Thymus (tissue), 11 donors: ENCODE measurements around the gene UGT1A1. TPM values are rescaled to one million over a fixed set of nuclear protein-coding genes. Genes with fewer than 3 reads are reported as not detected.

ENCODE experiments used
- DNase-seq, 9 donors: peaks; one replicate each; pipeline ENCODE4 v3.0.0-alpha.2; 2013; ENCODE audit warnings: low spot score in 9 of 9, low read depth in 6 of 9, missing footprints in 1 of 9
- H3K27ac ChIP-seq, 2 donors: one replicate each; pipeline ENCODE4 v1.5.1; 2013; ENCODE audit warnings: control low read depth in 1 of 2, low read depth in 1 of 2, low read length in 1 of 2, mild to moderate bottlenecking in 1 of 2, moderate library complexity in 1 of 2
- H3K27me3 ChIP-seq, 2 donors: one replicate each; pipeline ENCODE4 v1.5.1; 2013; ENCODE audit warnings: low read length in 1 of 2; ENCODE audit not compliant: control insufficient read depth in 2 of 2, insufficient read depth in 1 of 2
- H3K36me3 ChIP-seq, 2 donors: one replicate each; pipeline ENCODE4 v1.5.1; 2013; ENCODE audit warnings: low read length in 1 of 2, mild to moderate bottlenecking in 1 of 2, moderate library complexity in 1 of 2; ENCODE audit not compliant: control insufficient read depth in 2 of 2, insufficient read depth in 2 of 2
- H3K4me1 ChIP-seq, 2 donors: one replicate each; pipeline ENCODE4 v1.5.1; 2013; ENCODE audit warnings: low read length in 2 of 2; ENCODE audit not compliant: control insufficient read depth in 2 of 2, insufficient read depth in 2 of 2
- H3K4me3 ChIP-seq, 2 donors: one replicate each; pipeline ENCODE4 v1.5.1; 2013; ENCODE audit warnings: low read length in 2 of 2, control low read depth in 1 of 2, mild to moderate bottlenecking in 1 of 2
- H3K9me3 ChIP-seq, 2 donors: one replicate each; pipeline ENCODE4 v1.5.1; 2013; ENCODE audit warnings: low read length in 1 of 2, mild to moderate bottlenecking in 1 of 2; ENCODE audit not compliant: control insufficient read depth in 2 of 2, insufficient read depth in 1 of 2
- WGBS: extraction: QIAGEN DNeasy Blood & Tissue Kit; methylation state at CpG from one replicate; pipeline ENCODE4 v1.1.7; 2013; 5-methylcytosine and 5-hydroxymethylcytosine counted together
- polyA plus RNA-seq: library from polyadenylated mRNA; stranded (reverse); fragments of 200-250 nt; gene quantifications from one replicate; pipeline ENCODE4 v1.2.3, GENCODE V29; 2013
- total RNA-seq: library from RNA; stranded (reverse); fragments of 120-200 nt; gene quantifications from one replicate; pipeline ENCODE4 v1.2.4, GENCODE V29; 2013
- donor health status: healthy.

UGT1A1 gene
- total and polyA plus RNA-seq, 2 donors = 0.09 to 0.32 TPM

GRCh38 chr2:233816771-233817170 is 56.7 kb downstream of the UGT1A1 start:
- H3K27ac ChIP-seq = no peak overlapping the region
- 79% methylated on average over 4 of the region's 4 CpGs for WGBS
- H3K27me3 ChIP-seq = peaks cover 0 to 3% of the 10 kb centered on the region in 2 donors
- no peak for DNase-seq
- no peaks in the 10 kb centered on the region for H3K9me3 ChIP-seq
- no peaks in the 10 kb centered on the region for H3K36me3 ChIP-seq
- H3K4me3 ChIP-seq = no peak overlapping the region
- no peaks in the 10 kb centered on the region for H3K4me1 ChIP-seq

- WGBS = 87% methylated on average over 3 of the region's 3 CpGs
- no peak overlapping the region for H3K27ac ChIP-seq
- no peaks in the 10 kb centered on the region for H3K9me3 ChIP-seq
- H3K27me3 ChIP-seq = peaks cover 0 to 3% of the 10 kb centered on the region in 2 donors
- no peaks in the 10 kb centered on the region for H3K4me1 ChIP-seq
- DNase-seq = no peak
- no peak overlapping the region for H3K4me3 ChIP-seq
- H3K36me3 ChIP-seq = no peaks in the 10 kb centered on the region
Measured at GRCh38 chr2:233817361-233817911, 57.4 kb downstream of the UGT1A1 start.

- no peaks in the 10 kb centered on the region for H3K4me1 ChIP-seq
- no peak for DNase-seq
- 97% methylated on average over 11 of the region's 11 CpGs for WGBS
Measured at GRCh38 chr2:233817995-233818638, 58.0 kb downstream of the UGT1A1 start.

GRCh38 chr2:233818639-233819621 is 58.9 kb downstream of the UGT1A1 start:
- no peak overlapping the region for H3K27ac ChIP-seq
- DNase-seq = no peak

More at GRCh38 chr2:233817995-233818638, 58.0 kb downstream of the UGT1A1 start:
- Histone ChIP-seq H3K36me3 (no peaks in the 10 kb centered on the region), H3K27ac (no peak overlapping the region), H3K9me3 (no peaks in the 10 kb centered on the region), H3K4me3 (no peak overlapping the region), H3K27me3 (peaks cover 0 to 3% of the 10 kb centered on the region in 2 donors)

GRCh38 chr2:233819884-233820773 is 60.1 kb downstream of the UGT1A1 start:
- Histone ChIP-seq H3K4me1 (no peaks in the 10 kb centered on the region), H3K27me3 (no peaks in the 10 kb centered on the region), H3K9me3 (no peaks in the 10 kb centered on the region), H3K4me3 (no peak overlapping the region), H3K36me3 (no peaks in the 10 kb centered on the region), H3K27ac (no peak overlapping the region)
- 91% methylated on average over 18 of the region's 18 CpGs for WGBS
- no peak for DNase-seq

More at GRCh38 chr2:233818639-233819621, 58.9 kb downstream of the UGT1A1 start:
- Histone ChIP-seq H3K36me3 (no peaks in the 10 kb centered on the region), H3K9me3 (no peaks in the 10 kb centered on the region), H3K4me1 (no peaks in the 10 kb centered on the region), H3K27me3 (peaks cover 0 to 3% of the 10 kb centered on the region in 2 donors), H3K4me3 (no peak overlapping the region)
- WGBS = 87% methylated on average over 17 of the region's 17 CpGs

GRCh38 chr2:233820774-233821105 is 60.7 kb downstream of the UGT1A1 start:
- DNase-seq = no peak
- H3K27ac ChIP-seq = no peak overlapping the region
- 96% methylated on average over 6 of the region's 6 CpGs for WGBS
- no peak overlapping the region for H3K4me3 ChIP-seq
- no peaks in the 10 kb centered on the region for H3K4me1 ChIP-seq
- H3K9me3 ChIP-seq = no peaks in the 10 kb centered on the region
- no peaks in the 10 kb centered on the region for H3K27me3 ChIP-seq
- no peaks in the 10 kb centered on the region for H3K36me3 ChIP-seq

GRCh38 chr2:233821196-233821595 is 61.1 kb downstream of the UGT1A1 start:
- H3K27me3 ChIP-seq = no peaks in the 10 kb centered on the region
- no peaks in the 10 kb centered on the region for H3K4me1 ChIP-seq
- no peak overlapping the region for H3K27ac ChIP-seq
- no peaks in the 10 kb centered on the region for H3K36me3 ChIP-seq
- DNase-seq = no peak
- 96% methylated on average over 3 of the region's 3 CpGs for WGBS
- no peaks in the 10 kb centered on the region for H3K9me3 ChIP-seq
- H3K4me3 ChIP-seq = no peak overlapping the region

GRCh38 chr2:233821709-233822100 is 61.6 kb downstream of the UGT1A1 start:
- H3K4me3 ChIP-seq = no peak overlapping the region
- no peaks in the 10 kb centered on the region for H3K36me3 ChIP-seq
- 97% methylated on average over 8 of the region's 8 CpGs for WGBS
- no peak overlapping the region for H3K27ac ChIP-seq
- no peaks in the 10 kb centered on the region for H3K27me3 ChIP-seq
- no peaks in the 10 kb centered on the region for H3K4me1 ChIP-seq
- no peaks in the 10 kb centered on the region for H3K9me3 ChIP-seq
- DNase-seq = no peak
